Adrenal gland (tissue), 5 donors: ENCODE data around the gene HSD3B2.

Source experiments
- CTCF ChIP-seq, 6 experiments: fragments of 450-650 bp in 4 of 6; fragments of 200-600 bp in 2 of 6; sonication (generic) in 1 of 6; IDR thresholded peaks; 1 replicate in 5 of 6; 2 replicates in 1 of 6; pipeline versions ENCODE4 v1.5.1 to v1.8.0; 2016 to 2021; ENCODE audit warnings: antibody characterized with exemption in 6 of 6, mild to moderate bottlenecking in 2 of 6, moderate library complexity in 1 of 6
- POLR2A ChIP-seq, 2 donors: fragments of 450-650 bp; IDR thresholded peaks; one replicate each; pipeline ENCODE4 v1.6.1; 2017; ENCODE audit warnings: antibody characterized with exemption in 2 of 2, mild to moderate bottlenecking in 2 of 2, moderate library complexity in 1 of 2
- donor health status: DM: no; HTN: no; CAD: no.

GRCh38 chr1:119449971-119450370, 35.0 kb downstream of the HSD3B2 start:
- peak in 2 of 6 experiments; percentile 9 to 17 for TF ChIP-seq CTCF (IDR thresholded peaks at IDR 0.05)
- TF ChIP-seq POLR2A (IDR thresholded peaks at IDR 0.05), result no peak
